A172 (cell line): ENCODE results near the gene GLS. TPM values are rescaled to one million over a fixed set of nuclear protein-coding genes. Genes with fewer than 3 reads are reported as not detected.
"Not testable (repeated sequence)": the region's sequence is repeated elsewhere in the genome, so short reads cannot be mapped to it uniquely, and the experiment has no call there.

Experiments used
- DNase-seq: peaks from one replicate; pipeline ENCODE4 v3.0.0-alpha.2; 2015; ENCODE audit warnings: low spot score
- total RNA-seq: library from RNA; depleted of rRNA; stranded (reverse); fragments of >200 nt; shearing (Covaris generic); gene quantifications from 2 replicates; pipeline ENCODE4 v1.2.3, GENCODE V29; 2014; rRNA removed

Gene GLS
- 221 and 233 TPM in 2 replicates for total RNA-seq

DNA sequence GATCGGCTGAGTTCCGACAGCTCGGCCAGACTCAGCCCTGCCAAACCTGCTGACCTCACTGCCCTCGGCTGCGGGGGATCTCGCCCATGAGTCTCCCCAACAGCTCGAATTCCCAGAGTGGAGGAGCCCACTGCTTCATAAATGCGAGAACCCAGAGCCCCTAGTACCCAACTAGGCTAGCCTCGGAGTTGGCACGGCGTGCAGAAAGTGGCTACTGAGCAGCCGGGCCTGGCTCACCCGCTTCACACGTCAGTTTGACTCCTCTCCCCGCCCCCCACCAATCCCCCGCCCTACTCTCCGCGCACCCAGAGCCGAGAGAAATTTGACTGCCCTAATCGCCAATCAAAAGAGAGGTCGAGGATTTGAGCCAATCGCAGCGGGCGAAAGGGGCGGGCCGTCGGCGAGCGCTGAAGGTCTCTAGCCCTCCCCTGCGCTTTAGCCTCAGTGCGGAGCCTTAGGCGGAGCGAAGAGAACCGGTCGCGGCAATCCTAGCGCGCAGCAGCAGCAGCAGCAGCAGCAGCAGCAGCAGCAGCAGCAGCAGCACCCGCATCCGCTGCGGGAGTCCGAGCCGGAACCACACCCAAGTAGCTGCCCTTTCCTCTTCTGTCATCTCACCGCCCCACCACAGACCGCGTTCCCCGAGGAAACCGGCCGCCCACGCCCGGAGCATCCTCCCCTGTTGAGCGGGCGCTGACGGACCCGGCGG, at the start of gene GLS:
TSS of gene GLS (plus strand) at position 444 of the 706 bp plus-strand sequence. CDS start 264 bp downstream, outside the sequence.
- DNase-seq = peak; percentile 96

- DNase-seq = no peak
These were observed 48.7 kb upstream of the GLS start for GRCh38 chr2:190831941-190832340.

DNA sequence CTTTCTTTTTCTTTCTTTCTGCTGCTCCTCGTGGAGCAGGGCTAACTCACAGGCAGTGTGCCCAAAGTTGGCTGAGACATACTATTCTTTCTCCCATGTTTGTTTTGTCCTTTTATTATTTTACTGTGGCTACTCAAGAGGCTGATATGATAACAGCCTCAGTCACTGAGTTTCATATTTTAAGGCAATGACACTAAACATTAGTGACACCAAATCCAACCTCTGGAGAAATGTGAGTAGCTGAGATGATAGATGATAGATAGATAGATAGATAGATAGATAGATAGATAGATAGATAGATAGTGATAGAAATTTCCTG, 45.8 kb upstream of the GLS start:
- DNase-seq = no peak

DNA sequence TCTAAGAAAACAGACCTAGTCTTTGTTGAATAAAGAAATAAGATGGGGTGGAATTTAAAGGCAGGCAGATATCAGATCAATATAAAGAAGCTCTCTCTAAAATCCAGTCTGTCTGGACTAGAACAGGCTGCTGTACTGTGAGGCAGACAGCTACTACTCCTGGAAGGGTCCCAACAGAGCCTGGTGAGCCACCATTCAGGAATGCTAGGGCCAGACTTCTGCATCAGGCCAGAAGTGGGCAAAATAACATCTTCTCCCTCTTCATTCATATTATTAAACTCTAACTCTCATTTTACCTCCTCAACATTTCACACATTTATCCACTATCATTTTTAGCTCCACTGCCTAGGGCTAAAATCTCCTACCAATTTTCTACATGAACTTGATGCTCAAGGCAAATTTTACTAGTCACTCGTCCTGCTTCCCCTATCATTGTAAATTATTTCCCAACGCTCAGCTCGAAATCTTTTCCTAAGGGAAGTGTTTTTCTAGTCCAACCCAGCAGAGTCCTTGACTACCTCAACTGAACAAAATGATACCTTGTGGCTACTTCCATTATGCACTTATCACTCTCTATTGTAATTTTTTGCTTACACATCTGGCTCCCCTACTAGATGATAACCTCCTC, 45.2 kb upstream of the GLS start:
- peak; percentile 88 for DNase-seq

- no peak for DNase-seq
These were observed 43.9 kb upstream of the GLS start for GRCh38 chr2:190836767-190837166.

GRCh38 chr2:190837420-190837819, 43.2 kb upstream of the GLS start:
- DNase-seq = peak; percentile 89

GRCh38 chr2:190837952-190838361, 42.7 kb upstream of the GLS start:
- peak; percentile 45 for DNase-seq

DNA sequence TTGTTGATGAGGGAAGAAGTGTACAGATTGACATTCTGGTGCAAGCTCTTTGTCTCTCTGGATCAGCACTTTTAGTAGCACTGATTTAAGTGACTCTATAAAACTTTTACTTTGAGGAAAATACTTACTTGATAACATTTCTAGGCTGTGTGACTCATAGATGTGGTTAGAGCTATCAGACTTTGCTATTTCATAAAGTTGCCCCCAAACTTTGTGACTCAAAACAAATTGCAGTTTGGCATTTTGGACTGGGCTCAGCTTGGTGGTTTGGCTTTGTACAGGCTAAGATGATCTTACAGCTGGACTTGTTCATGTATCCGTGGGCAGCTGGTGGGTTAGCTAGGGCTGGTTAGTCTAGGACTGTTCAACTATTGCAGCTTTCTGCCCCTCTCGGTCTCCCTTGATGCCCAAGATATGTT, 42.1 kb upstream of the GLS start:
- DNase-seq = peak; percentile 96

DNA sequence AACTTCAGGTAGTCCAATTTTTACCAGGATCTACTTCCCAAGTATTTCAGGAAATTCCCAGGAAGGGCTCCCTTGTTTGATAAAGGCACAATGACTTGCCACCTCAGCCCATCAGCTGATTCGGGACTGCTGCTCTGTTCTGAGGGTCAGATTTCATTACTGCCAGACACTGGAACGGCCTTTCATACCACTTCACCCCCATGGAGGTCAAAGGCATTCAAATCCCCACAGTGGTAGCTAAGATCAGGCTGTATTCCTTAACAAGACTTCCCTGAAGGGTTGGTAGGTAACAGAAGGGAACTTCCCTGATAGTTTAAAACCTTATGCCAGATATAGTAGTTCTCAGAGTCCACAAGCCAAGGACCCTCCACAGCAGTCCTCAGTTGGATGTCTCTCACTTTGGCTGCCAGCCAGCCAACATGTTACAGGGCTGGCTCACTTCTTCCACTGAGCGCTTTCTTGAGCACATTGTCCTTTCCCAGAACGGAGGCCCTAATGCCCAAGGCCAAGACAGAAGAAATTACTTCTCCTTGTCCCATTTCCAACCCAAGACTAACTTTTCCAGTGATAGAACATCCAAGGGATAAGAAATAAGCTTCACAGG, 40.0 kb upstream of the GLS start:
- no peak for DNase-seq

DNA sequence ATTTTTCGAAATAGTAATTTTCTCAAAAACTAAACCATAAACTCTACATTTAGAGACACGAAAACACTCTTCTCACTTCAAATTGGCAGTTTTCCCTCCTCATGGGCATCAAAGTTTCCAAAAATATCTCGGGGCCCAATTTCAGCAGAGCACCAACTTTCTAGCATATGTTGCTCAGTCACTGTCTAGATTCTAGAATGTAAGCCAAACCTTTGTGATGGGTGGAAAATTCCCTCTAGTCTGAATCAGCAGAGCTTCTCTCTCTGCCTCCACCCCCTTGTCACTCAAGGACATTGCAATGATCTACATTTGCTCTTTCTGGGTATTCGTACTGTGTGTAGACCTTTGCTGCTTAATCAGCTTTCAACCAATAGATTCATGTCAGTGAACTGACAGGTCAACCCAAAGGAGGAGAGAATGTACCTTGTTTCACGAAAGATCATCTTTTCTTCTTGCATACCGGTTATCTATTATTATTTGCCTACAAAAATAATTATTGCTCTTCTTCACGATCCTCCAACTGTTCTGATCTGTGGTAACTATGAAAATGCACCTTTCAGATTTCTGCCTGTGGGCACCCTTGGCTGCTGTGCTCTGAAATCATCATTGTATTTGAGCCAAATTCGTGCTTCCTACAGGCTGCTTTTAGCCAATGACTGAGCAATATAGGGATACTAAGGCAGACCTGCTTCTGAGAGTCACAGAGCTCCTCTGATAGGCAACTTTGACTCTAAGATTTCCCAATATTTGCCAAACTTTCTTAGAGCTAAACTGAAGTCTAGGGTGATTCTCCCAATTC, 38.7 kb upstream of the GLS start:
- peak; percentile 50 for DNase-seq

- no peak for DNase-seq
These were observed 38.0 kb upstream of the GLS start for GRCh38 chr2:190842606-190843104.

- peak; percentile 60 for DNase-seq
These were observed 36.5 kb upstream of the GLS start for GRCh38 chr2:190843890-190844699.

DNA sequence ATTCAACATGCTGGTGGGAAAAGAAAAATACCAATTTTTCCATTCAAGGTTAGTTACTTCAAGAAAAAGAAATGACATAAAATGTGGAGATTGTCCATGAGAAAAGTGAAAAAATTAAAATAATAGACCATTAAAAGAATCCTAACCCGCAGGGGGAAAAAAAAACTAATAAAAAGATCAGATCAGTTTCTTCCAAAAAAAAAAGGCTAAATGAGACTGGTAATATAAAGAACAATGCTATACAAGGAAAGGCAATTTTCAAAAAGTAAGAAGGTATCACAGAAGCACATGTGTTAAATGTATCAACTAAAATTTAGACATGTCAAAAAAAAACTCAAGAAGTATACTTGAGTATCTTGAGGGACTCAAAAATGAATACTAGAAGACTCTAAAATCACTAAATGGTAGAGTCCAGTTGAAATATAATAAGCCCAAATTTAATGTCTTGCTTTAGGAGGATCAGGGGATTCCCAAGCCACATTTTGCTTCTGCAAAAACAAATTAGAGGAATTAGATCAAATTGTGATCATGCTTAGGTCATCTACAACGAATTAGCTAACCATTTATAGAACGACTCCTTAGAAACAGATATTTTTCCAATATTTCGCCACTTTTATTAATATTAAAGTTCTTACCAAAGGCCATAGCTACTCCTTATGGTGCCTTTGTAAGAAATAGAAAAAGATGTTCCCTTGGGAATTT, 35.8 kb upstream of the GLS start:
- no peak for DNase-seq

DNA sequence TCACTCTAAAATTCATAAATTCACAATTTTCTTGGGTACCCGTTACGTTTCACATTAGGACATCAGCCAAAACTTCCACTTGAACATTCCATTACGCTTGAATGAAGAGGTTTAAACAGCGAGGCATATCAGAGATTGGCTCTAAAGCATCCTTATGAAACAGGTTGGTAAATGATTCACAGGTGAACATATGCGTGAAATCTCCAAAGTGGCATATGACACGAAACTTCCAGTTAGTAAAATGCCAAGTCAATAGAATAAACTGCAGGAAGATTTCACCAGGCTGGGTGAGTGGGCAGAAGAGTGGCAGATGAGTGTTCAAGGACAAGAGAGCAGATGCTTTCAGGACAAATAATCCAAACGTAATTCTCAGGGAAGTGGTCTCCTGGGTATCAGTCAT, 33.9 kb upstream of the GLS start:
- no peak for DNase-seq

- no peak for DNase-seq
These were observed 33.0 kb upstream of the GLS start for GRCh38 chr2:190847504-190848081.

GRCh38 chr2:190849774-190850173, 30.8 kb upstream of the GLS start:
- peak; percentile 88 for DNase-seq

DNA sequence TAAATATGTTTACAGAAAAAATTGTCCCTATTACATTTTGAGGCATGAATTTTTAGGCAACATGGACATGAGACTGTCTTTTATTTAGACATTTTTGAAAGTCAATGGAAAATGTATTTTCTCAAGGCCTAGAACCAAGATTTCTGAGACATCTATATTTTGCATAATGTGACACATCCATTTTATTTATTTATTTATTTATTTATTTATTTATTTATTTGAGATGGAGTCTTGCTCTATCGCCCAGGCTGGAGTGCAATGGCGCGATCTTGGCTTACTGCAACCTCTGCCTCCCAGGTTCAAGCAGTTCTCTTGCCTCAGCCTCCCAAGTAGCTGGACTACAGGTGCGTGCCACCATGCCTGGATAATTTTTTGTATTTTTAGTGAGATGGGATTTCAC, 27.6 kb upstream of the GLS start:
- not testable (repeated sequence) for DNase-seq

DNA sequence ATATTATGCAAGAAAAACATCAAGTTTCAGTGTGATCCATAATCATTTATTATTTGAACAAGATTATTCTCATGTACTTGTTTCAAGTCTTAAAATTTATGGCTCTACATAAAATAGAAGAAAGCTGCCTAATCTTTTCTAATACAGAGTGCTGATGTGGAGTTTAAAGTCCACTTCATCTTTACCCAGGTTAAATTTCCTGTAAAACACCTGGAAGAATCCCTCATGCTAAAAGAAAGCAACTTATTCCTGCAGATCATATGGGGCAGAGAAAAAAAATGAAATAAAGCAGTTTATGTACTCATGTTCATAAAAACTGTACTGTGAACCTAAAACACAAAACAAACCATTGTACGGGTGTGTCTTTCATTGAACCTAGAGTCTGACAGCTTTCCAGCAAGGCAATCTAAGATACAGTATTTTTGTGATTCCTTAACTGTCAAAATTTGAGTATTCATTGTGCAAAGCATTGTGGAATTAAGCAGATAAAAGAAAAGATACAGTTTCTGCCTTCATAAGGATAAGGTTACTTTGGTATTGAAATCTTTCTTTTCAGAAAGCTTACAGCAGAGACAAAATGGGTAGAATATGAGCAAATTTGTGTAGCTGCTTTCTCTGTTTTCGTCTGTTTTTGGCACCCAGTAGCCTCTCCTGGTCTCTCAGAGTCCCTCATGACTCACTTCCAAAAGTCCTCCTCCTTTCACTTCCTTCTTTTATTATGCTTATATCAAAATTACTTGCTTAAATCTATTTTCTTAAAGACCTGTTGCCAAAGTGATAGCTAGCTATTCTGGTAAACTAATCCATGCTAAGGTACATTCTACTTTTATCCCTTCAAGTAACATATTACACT, 26.9 kb upstream of the GLS start:
- no peak for DNase-seq

DNA sequence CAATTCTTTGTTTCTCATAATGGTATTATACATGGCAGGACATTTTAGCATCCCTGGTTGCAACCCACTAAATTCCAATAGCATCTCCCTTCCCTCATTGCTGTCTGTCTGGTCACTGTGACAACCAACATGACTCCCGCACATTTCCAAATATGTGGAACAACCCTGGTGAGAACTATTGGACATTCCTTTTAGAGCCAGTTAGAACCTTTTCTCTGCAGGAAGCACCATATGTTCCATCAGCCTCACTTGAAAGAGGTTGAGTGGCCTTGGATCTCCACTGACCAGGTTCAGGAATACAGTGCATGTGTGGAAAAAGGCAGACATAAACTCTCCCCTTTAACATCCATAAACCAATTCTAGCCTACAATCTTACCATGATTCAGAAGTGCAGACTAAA, 25.9 kb upstream of the GLS start:
- DNase-seq = no peak
